Stomach (tissue), 9 donors: Measurements from ENCODE around the gene ALK. TPM values are rescaled to one million over a fixed set of nuclear protein-coding genes. Genes with fewer than 3 reads are reported as not detected.

Source experiments
- DNase-seq, 2 donors: peaks; one replicate each; pipeline versions ENCODE4 v3.0.0 to v3.0.0-alpha.2; 2013 to 2019
- H3K27ac ChIP-seq, 5 donors: fragments of 200-600 bp in 4 of 5; sonication (generic) in 4 of 5; one replicate each; pipeline ENCODE4 v1.5.1; 2013 to 2019; ENCODE audit warnings: mild to moderate bottlenecking in 1 of 5, moderate library complexity in 1 of 5
- H3K27me3 ChIP-seq, 3 donors: fragments of 200-600 bp; sonication (generic); one replicate each; pipeline ENCODE4 v1.5.1; 2017 to 2019; ENCODE audit warnings: mixed run types in 1 of 3
- H3K36me3 ChIP-seq, 4 donors: fragments of 200-600 bp; sonication (generic); 1 replicate in 3 of 4; 2 replicates in 1 of 4; pipeline ENCODE4 v1.5.1; 2016 to 2019
- H3K4me1 ChIP-seq, 4 donors: fragments of 200-600 bp; sonication (generic); one replicate each; pipeline ENCODE4 v1.5.1; 2016 to 2019
- H3K4me3 ChIP-seq, 4 donors: fragments of 200-600 bp; sonication (generic) in 3 of 4; one replicate each; pipeline ENCODE4 v1.5.1; 2016 to 2019; ENCODE audit warnings: mild to moderate bottlenecking in 1 of 4
- H3K9me3 ChIP-seq, 4 donors: fragments of 200-600 bp; sonication (generic); one replicate each; pipeline ENCODE4 v1.5.1; 2016 to 2019
- CTCF ChIP-seq, 7 experiments: fragments of 450-650 bp in 4 of 7; fragments of 200-600 bp in 3 of 7; sonication (generic) in 3 of 7; IDR thresholded peaks; one replicate each; pipeline ENCODE4 v1.5.1; 2016 to 2019; ENCODE audit warnings: antibody characterized with exemption in 7 of 7, control low read depth in 2 of 7, mild to moderate bottlenecking in 1 of 7
- EP300 ChIP-seq: sonication (generic); formaldehyde crosslinking; IDR thresholded peaks from one replicate; pipeline ENCODE4 v1.6.1; 2017; ENCODE audit warnings: antibody characterized with exemption
- POLR2A ChIP-seq, 4 donors: fragments of 450-650 bp; IDR thresholded peaks; one replicate each; pipeline ENCODE4 v1.6.1; 2016; ENCODE audit warnings: antibody characterized with exemption in 4 of 4, control low read depth in 2 of 4, mild to moderate bottlenecking in 1 of 4, moderate library complexity in 1 of 4
- POLR2AphosphoS5 ChIP-seq, 3 donors: sonication (generic); formaldehyde crosslinking; IDR thresholded peaks; one replicate each; pipeline ENCODE4 v1.6.1; 2016; ENCODE audit warnings: antibody characterized with exemption in 3 of 3
- WGBS, 5 donors: extraction: QIAGEN DNeasy Blood & Tissue Kit in 3 of 5; methylation state at CpG; one replicate each; pipeline versions ENCODE4 v1.1.5 to v1.1.7; 2013 to 2018; 5-methylcytosine and 5-hydroxymethylcytosine counted together
- intact Hi-C: fragments of 100-400 bp; cut with DNase I; formaldehyde crosslinking; loops from one replicate; pipeline ENCODE4 v1.15.1; 2023; ENCODE audit warnings: low total_unique reads
- polyA plus RNA-seq, 3 donors: library from polyadenylated mRNA; stranded (reverse); fragments of 200-250 nt; gene quantifications; one replicate each; pipeline ENCODE4 v1.2.3, GENCODE V29; 2013
- total RNA-seq, 5 donors: library from RNA; depleted of rRNA; stranded (reverse); fragments of >200 nt; gene quantifications; one replicate each; pipeline versions ENCODE4 v1.1.0 to v1.2.3, GENCODE V29; 2014 to 2016
- donor health status: healthy with polysubstance abuse.
- donor health status: Bipolar disorder and iron deficiency.
- donor health status: healthy.

Gene ALK
- total and polyA plus RNA-seq, 8 donors = 0.13 to 0.92 TPM; not detected in 6

- DNase-seq = no peak
- Histone ChIP-seq H3K4me3 (no peak overlapping the region), H3K36me3 (no peaks in the 10 kb centered on the region), H3K27me3 (no peaks in the 10 kb centered on the region), H3K9me3 (no peaks in the 10 kb centered on the region), H3K4me1 (no peaks in the 10 kb centered on the region), H3K27ac (no peak overlapping the region)
- intact Hi-C loops = no loop called here
- TF ChIP-seq POLR2AphosphoS5 (IDR thresholded peaks at IDR 0.05) (no peak), POLR2A (IDR thresholded peaks at IDR 0.05) (no peak), EP300 (no peak), CTCF (IDR thresholded peaks at IDR 0.05) (no peak)
- WGBS, 5 donors = 92 to 98% (median 98%) methylated on average over 4 of the region's 4 CpGs
Measured at GRCh38 chr2:29561628-29562027, 359.8 kb downstream of the ALK start.

GRCh38 chr2:29561181-29561580 lies 360.2 kb downstream of the ALK start:
- Histone ChIP-seq H3K27ac (no peak overlapping the region), H3K4me3 (no peak overlapping the region), H3K27me3 (no peaks in the 10 kb centered on the region), H3K36me3 (no peaks in the 10 kb centered on the region), H3K9me3 (no peaks in the 10 kb centered on the region), H3K4me1 (no peaks in the 10 kb centered on the region)
- no peak for TF ChIP-seq POLR2AphosphoS5 (IDR thresholded peaks at IDR 0.05)
- peak in 1 of 2 donors; percentile 15 for DNase-seq
- intact Hi-C loops = no loop called here
- WGBS, 5 donors = 75 to 87% (median 80%) methylated on average over 6 of the region's 6 CpGs

- intact Hi-C loops = no loop called here
- WGBS, 5 donors = 88 to 90% (median 90%) methylated on average over 5 of the region's 5 CpGs
- H3K4me1 ChIP-seq = no peaks in the 10 kb centered on the region
Measured at GRCh38 chr2:29560566-29560965, 360.8 kb downstream of the ALK start.

GRCh38 chr2:29560030-29560429 lies 361.4 kb downstream of the ALK start:
- 81 to 91% (median 85%) methylated on average over 1 of the region's 1 CpG for WGBS, 5 donors
- no peaks in the 10 kb centered on the region for H3K9me3 ChIP-seq
- no peak for TF ChIP-seq POLR2AphosphoS5 (IDR thresholded peaks at IDR 0.05)
- TF ChIP-seq POLR2A (IDR thresholded peaks at IDR 0.05) = no peak
- no peak for TF ChIP-seq EP300
- H3K27me3 ChIP-seq = no peaks in the 10 kb centered on the region
- no peaks in the 10 kb centered on the region for H3K36me3 ChIP-seq
- DNase-seq = no peak
- H3K4me3 ChIP-seq = no peak overlapping the region
- intact Hi-C loops = no loop called here
- no peak overlapping the region for H3K27ac ChIP-seq
- no peaks in the 10 kb centered on the region for H3K4me1 ChIP-seq

More at GRCh38 chr2:29560566-29560965, 360.8 kb downstream of the ALK start:
- Histone ChIP-seq H3K9me3 (no peaks in the 10 kb centered on the region), H3K27me3 (no peaks in the 10 kb centered on the region), H3K4me3 (no peak overlapping the region), H3K36me3 (no peaks in the 10 kb centered on the region), H3K27ac (no peak overlapping the region)
- DNase-seq = no peak
- no peak for TF ChIP-seq EP300
- TF ChIP-seq CTCF (IDR thresholded peaks at IDR 0.05) = no peak
- TF ChIP-seq POLR2A (IDR thresholded peaks at IDR 0.05) = no peak
- TF ChIP-seq POLR2AphosphoS5 (IDR thresholded peaks at IDR 0.05) = no peak

GRCh38 chr2:29559578-29559977 lies 361.8 kb downstream of the ALK start:
- TF ChIP-seq POLR2A (IDR thresholded peaks at IDR 0.05) (no peak), EP300 (no peak), CTCF (IDR thresholded peaks at IDR 0.05) (no peak), POLR2AphosphoS5 (IDR thresholded peaks at IDR 0.05) (peak in 1 of 3 donors; percentile 12)
- H3K27ac ChIP-seq = no peak overlapping the region
- H3K4me1 ChIP-seq = no peaks in the 10 kb centered on the region
- intact Hi-C loops = no loop called here
- no peaks in the 10 kb centered on the region for H3K36me3 ChIP-seq
- H3K9me3 ChIP-seq = no peaks in the 10 kb centered on the region
- 14 to 50% (median 32%) methylated on average over 1 of the region's 1 CpG for WGBS, 5 donors
- no peak overlapping the region for H3K4me3 ChIP-seq
- H3K27me3 ChIP-seq = no peaks in the 10 kb centered on the region
- peak in 1 of 2 donors; percentile 65 for DNase-seq
